ENCODE results near the gene LYST.

LYST gene

DNA sequence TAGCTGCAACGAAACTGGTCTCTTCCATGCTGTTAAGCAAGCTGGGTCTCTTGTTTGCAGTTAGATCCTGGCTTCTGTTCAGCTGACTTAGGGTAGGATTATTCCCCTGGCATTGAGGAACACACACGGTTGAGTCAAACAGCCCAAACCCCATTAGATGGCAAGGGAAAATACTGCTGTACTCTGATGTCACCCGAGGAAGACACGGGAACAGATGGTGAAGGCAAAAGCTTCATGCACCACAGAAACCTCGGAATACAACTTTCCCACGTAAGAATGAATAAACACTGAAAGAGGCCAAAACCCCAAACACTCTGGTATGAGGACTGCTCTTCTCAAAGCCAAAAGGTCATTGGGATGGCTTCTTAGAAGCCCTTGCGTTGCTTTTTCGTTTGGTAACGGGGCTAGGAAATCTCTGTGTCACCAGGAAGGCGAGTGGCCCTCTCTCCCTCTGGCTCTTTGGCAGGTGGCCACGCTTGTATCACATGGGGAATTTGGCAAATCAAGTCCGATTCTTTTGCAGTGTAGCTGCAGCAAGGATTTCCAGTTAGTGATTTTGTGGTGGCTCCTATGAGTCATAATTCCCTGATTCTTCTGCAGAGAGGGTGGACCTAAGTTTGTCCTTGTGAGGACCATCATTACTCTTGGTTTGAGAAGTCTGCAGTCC lies 16.7 kb upstream of the LYST start:
- peak; percentile 85 for DNase-seq (ENCODE audit: low read depth)

DNA sequence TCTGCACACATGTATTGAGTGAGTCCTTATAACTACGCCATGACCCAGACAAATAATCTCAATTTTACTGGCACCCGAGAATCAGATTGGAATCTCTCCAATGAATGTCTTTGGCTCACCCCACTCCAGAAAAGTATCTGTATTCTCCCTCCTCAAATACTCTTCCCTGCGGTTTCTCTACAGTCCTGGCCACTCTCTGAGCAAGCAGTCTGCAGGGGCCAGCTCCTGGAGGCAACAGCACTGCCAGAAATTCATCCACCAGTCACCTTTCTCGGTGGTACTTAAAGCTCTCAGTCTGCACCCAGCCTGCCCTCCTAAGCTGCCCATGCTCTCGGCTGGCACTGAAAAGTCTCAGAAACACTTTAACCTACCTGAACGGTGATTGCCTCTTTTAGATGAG lies 16.1 kb upstream of the LYST start:
- no peak for DNase-seq (ENCODE audit: low read depth)

DNA sequence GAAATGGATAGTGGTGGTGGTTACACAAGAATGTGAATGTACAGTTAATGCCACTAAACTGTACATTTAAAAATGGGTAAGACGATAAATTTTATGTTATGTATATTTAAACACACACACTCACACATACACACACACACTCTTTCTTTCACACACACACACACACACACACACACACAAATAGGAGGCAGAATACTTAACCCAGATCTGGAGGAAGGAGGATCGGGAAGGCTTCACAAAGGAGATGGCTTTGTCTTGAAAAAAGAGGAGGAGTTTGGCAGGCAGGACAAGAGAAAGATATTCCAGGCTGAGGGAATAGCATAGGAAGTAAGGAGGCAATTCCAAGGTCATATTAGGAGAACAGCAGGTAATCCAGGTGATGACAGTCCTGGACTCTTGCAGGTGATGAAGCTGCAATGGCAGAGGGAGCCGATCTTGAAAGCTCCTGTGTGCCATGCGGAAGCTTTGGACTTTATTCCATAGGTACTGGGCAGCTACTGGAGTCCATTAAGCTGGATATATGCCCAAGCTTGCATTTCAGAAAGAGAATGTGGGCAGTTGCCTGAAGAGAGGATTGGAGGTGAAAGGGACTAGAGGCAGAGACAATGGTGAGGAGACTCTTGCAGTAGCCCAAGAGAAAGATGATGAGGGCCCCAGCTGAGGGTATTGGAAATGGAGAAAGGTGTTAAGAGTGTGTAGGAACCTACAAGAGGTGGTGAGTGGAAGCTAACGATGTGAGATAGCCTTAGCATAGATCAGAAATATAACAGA lies 15.4 kb upstream of the LYST start:
- no peak for DNase-seq (ENCODE audit: low read depth)

DNA sequence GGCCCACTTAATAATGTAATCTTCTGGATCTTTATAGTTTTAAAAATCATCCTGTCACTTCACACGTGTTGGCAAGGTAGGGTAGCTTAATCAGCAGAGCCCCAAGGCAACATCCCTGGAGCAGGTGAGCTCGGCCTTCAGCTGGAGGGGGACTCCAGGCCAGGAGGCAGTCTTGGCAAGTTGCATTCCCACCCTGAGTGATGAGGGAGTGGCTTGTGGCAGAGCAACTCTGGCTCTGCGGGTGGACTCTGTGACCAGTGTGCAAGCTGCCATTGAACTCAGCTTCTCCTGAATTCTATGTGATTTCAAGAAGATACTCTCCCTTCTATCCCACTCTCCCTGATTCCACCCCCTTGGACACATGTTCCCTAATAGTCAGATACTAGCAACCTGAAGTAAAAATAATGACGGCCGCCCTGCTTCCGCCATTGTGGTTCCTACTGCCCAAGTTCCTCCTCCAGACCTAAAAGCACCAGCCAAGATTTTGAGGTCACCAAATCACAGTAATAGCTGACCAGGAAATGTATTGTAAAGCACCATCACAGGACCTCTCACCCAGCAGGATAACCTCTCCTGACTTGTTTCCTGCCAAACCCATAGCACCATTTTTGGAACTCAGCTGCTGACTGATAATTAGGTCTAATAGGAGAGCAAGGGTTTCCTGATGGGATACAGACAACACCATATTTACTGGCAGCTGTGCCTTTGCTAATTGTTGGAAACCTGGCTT lies 11.5 kb upstream of the LYST start:
- DNase-seq (ENCODE audit: low read depth): no peak

DNA sequence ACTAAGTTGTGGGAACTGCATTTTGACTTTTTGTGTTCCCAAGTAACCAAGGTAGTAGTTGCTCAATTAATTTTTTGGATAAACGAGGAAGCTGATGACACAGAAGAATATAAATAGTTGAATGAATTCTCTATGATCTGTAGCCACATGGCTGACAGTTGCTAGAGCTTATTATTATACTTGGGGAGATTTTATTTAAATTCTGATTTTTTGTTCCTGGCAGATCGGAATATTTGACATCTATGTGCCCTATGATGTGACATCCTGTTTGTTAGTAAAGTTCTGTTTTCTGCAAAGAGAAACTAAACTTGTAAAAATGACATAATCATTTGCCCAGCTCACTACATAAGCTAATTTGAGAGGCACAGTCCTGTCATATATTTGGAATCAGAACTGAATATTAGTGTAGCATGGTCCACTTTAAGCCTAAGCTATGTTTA lies 9.7 kb upstream of the LYST start:
- DNase-seq (ENCODE audit: low read depth): no peak

DNA sequence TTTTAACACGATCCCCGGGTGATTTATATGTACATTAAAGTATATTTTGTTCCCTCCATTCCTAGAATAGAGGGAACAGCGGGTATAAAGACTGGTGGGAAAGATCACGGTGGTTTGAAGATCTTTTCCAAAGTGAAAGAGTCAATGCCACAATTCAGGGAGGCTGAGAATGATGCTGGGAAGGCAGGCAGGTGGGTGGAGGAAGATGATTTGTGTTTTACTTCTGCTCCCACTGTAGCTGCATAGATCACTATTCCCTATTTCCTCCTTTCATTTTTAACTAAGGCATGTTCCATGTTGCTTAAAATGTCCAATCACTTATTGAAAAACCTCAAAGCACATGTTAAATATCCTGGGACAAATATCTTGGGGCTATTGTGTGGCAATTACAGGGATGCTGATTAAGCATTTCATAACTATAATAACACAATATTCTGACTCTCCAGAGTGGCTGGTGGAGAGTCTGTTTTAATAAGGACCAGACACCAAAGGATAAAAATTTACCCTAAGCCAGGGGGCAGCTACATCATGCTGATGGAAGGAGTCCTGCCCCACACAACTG lies 8.4 kb upstream of the LYST start:
- DNase-seq (ENCODE audit: low read depth): no peak

DNA sequence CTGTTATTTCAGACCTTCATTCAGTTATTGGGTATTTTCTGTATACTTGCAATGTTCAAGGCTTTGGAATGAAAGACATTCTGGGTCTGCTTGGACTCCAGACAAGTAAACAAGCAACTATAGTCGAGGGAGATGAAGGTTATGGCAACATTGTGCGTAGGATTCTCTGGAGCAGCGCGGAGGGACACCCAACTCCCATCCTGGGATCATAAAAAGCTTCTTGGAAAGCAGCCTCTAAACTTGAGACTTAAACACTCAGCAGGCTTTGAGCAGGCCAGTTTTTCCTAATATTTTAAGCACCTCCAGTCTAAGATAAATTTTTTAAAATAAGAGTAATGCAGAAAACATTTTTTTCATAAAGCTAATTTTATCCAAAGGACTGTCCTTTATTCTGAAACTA lies 7.6 kb upstream of the LYST start:
- DNase-seq (ENCODE audit: low read depth): no peak

DNA sequence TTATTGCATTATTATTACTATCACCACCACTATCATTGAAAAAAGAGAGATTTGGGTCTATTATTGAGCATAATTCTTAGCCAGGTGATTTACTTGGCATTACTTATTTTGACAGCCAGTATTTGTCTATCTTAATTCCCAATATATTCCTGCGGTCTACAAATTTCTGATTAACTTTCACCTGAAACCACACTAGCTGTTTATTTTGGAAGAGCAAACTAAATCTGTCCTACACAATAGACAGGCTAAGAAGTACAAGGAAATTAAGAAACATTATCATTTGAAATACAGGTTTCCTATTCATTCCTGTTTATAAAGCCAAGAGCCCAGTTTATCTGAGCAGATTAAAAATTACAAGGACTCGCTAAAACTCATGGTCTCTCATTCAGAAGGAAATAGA lies 6.9 kb upstream of the LYST start:
- DNase-seq (ENCODE audit: low read depth): no peak

DNA sequence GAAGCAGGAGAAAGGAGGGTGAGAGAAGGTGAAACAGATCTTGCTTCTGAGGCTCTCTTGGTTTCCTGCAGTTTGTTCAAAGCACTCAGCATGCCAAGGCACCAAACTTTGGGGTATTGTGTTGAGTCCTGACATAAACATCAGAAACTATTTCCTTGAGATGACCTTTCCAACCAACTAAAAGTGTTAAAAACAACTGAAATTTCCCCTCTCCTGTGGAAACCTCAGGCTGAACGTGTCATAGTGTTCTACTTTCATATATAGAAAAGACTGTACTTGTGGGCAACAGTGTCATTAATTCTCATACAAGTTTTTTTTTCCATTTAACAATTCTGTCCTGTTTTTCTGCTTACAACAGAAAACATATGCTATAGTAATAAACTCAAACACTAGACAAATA lies 6.3 kb upstream of the LYST start:
- DNase-seq (ENCODE audit: low read depth): no peak

DNA sequence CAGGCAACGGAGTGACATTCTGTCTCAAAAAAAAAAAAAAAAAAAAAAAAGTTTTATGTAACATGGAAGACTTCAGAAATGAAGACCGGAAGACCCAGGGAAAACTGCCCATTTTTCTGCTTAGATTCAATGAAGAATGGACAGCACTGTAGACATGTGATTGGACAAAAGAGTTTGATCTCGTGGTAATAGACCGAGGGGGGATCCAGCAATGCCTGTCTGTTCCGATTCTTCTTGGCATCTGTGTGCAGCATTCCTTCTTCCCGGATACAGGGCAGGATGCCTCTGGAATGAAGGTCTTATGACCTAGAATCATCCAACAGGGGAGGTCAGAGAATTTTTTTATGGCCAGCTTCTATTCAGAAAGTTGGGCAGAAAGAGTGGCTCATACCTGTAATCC lies 5.6 kb upstream of the LYST start:
- DNase-seq (ENCODE audit: low read depth): no peak

DNA sequence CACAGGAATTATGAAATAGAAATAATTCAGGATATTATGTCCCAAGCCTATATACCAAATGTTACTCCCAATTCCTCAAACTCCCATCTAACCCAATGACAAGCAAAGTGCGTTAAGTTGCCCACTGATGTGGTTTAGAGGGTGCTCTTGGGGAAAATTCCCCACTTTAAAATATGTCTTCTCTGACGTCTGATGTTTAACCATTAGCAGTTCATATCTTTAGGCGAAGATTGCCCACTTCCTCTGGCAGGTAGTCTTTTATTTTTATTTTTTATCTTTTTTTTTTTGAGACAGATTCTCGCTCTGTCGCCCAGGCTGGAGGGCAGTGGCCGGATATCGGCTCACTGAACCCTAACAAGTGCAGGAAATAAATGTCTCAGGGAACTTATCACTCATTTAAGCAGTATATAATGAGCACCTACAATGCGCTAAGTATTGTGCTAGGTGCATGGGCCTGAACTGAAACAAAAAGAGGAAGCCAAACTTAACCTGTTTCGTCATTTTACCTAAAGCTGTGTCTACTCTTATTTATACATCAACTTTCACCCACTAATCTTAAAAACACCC lies 1.3 kb upstream of the LYST start:
- no peak for DNase-seq (ENCODE audit: low read depth)

DNA sequence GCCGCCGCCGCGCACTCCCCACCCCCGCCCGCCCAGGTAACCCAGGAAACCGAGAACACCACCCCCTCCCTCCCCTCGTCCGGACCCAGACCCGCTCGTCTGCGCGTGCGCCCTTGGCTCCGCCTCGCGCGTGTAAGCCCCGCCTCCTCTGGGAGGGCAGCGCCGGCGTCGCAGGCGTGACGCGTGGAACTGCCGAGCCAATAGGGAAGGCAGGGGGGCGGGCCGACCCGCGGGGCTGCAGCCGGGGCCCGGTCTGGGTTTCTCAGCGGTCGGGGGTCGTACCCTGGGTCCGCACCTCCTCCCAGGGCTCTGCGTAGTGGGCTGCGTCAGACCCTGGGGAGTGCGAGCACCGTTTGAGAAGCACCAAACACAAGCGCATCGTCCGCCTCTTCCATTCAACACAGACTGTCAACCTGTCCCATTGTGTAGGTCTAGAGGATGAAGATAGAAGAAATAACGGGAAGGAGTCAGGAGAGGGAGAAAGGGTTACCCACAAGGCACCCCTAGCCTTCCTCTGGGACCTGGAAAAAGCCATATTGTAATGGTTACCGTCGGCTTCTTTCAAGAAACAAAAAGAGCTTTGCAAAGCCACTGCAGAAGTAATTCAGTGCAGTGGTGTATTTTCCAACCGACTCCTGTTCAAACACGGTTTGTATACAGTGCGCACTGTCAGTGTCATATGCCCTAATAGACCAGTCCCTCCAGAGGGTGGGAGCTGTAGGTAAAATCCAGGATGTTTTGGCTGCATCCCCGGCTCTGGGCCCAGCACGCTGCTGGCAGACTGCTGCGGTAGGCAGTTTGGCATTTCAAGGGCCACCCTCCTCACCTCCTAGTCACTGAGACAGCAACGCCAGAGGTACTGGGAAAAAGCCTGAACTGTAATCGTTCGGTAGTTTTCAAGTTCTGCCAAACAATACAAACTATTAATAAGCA lies 473 bp upstream of the LYST start:
- peak; percentile 84 for DNase-seq (ENCODE audit: low read depth)

DNA sequence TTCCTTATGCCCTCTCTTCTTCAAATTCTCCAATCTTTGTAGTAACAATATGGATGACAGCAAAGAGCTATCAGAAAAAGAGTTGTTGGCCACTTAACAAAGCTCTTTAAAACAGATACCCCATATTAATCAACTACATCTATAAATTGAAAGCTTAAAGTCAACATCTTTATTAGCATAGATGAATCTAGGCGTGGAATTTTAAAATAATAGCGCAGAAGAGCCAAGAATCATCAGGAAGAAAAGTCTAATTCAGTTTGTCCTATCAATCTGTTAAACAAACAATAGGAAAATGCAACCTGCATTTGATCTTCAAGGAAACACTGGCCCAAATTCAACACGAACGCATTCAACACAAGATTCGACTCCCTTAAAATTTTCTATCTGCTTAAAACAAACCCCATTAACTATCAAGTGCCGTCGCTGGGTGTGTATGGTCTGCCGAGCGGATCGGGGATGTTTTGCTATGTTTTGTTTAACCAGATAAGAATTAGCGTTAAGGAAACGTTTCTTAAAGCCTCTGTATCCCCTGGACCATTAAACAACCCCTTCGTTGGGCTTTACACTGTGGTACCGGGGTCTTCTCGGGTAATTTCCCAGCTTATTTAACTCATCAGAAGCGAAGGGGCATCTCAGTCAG lies 1.0 kb downstream of the LYST start:
- DNase-seq (ENCODE audit: low read depth): no peak

DNA sequence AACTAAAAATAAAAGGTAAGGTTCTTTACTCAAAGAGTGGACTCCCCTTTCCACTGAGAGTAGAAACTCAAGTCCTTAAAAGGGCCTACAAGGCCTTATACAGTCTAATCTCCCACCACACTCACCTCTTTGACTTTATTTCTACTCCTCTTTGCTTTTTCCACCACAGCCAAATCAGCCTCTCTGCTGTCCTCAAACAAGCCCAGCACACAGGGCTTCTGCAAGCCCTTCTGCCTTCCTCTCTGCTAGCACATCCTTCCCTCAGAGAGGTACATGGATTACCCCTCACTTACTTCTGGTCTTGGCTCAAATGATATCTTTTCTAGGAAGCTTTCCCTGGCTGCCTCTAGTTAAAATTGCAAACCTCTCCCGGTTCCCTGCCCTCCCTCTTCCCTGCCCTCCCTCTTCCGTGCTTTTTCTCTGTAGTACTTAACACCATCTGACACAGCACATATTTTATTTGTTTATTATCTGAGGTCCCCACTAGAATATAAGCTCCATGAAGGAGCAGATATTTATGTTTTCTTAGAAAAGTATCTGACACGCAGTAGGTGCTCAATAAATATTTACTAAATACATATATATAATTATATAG lies 1.7 kb downstream of the LYST start:
- DNase-seq (ENCODE audit: low read depth): no peak

DNA sequence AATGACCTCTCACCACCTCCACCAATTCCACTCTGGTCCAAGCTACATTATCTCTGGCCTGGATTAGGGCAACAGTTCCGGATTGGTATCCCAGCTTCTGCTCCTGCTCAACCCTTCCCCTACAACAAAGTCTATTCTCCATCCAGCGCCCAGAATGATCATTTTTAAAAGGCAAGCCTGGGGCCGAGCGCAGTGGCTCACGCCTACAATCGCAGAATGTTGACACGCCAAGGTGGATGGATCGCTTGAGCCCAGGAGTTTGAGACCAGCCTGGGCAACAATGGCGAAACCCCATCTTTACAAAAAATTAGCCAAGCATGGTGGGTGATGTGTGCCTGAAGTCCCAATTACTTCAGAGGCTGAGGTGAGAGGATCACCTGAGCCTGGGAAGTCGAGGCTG lies 2.2 kb downstream of the LYST start:
- DNase-seq (ENCODE audit: low read depth): no peak

DNA sequence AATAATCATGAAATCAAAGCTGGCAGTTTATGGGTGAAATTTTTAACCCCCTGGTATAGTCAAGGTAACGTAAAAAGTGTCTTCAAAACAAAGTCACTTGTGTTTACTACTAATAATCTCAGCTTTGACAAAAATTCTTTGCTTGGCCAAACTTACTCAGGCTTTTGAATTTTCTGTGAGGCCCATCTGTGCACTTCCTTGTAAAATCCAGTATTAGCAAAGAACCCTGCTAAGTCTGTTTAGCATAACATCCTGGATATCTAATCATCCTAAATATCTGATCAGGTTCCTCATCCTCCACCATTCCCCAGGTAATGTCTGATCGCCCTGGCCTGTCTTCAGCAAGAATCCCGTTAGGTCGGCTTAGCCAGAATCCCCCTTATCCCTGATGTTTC lies 3.0 kb downstream of the LYST start:
- DNase-seq (ENCODE audit: low read depth): no peak

DNA sequence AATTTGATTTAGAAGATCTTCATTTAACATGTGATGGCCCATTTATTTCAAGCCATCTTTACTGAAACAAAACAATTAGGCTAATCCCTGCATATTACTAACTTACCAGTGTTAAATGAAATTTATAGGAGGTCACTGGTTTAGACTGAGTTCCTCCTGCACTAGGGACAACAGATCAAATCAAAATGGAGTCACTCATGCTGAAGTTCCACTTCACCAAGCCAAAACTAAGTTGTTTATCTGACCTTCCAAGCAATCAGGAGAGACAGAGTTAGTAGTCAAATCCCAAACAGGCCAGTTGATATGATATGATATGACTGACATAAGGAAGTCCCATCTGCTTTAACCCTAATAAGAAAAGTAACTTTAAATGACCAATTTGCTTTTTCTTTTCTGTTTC lies 4.8 kb downstream of the LYST start:
- no peak for DNase-seq (ENCODE audit: low read depth)

DNA sequence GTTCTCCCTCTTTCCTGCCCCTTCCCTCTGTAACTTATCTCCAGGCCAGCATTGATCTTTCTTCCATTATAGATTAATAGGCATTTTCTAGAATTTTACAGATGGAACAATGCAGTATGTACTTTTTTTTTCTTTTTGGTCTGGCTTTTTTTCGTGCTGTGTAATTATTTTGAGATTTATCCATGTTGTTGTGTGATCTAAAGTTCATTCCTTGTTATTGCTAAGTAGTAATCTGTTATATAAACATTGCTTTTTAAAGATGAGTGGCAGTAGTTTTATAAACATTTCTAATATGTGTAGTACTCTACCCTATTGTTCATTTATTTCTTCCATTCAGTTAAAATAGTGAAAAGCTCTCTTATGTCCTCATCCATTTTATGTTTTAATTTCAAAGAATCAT lies 5.9 kb downstream of the LYST start:
- DNase-seq (ENCODE audit: low read depth): no peak

DNA sequence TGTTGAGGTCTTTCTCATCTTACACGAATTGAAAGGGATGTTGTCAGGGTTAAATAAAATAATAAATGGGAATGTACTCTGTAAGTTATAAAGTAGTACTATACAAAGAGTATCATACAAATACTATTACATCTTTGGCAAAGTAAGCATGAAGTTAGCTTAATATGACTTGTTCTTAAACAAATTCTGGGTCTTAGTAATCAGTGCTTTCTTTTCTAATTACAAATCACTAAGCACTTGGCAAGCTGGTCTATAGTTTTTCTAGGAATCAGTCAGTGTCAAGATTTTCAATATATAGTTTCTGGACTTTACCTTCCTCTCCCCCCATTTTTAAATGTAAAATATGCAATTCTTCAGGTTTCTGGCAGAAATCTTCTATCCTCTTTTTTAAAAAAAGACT lies 6.9 kb downstream of the LYST start:
- no peak for DNase-seq (ENCODE audit: low read depth)

DNA sequence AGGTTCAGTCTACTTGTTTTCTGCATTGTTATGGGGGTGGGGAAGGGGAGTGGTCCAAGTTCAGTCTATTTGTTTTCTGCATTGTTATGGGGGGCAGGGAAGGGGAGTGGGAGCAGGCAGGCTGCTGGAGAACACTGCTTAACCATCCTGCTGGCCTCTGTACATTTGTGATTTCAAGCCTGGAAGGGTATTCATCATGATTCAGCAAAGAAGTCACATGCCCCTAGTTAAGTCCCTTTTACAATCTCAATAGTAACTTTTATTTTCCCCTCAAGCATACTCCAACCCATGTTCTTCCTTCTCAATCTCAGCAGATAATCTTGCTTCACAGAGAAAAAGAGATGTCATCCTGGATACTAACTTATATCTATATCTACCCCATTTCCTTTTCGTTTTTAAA lies 7.9 kb downstream of the LYST start:
- no peak for DNase-seq (ENCODE audit: low read depth)

DNA sequence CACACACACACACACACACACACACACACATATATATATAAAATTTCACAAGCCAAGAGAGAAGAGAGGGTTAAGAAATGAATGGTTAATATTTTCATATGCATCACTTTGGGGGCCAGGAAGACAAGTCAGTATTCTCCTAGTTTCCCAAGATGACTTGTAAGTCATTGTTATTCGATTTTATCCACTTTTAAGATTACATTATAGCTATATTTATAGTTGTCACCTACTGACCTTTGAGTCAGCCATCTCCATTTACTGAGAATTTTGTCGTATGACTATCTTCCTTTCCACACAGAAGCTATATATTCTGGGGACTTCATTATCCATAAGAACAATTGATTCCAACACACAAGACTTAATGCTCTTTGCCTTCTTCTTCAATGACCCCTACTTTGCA lies 8.9 kb downstream of the LYST start:
- no peak for DNase-seq (ENCODE audit: low read depth)

Data from amniotic epithelial cell (primary cell).